H1 (cell line): Measurements from ENCODE around the gene DISC1. TPM values are rescaled to one million over a fixed set of nuclear protein-coding genes. Genes with fewer than 3 reads are reported as not detected.

ENCODE experiments used
- CHD7 ChIP-seq: fragments of 300-600 bp; sonication (generic); IDR thresholded peaks from 2 replicates; pipeline ENCODE4 v1.7.1; 2012; ENCODE audit warnings: low read length, moderate library complexity, mild to moderate bottlenecking, inconsistent platforms; ENCODE audit not compliant: insufficient replicate concordance
- CTBP2 ChIP-seq: IDR thresholded peaks from 2 replicates; pipeline ENCODE4 v1.7.0; 2011; ENCODE audit warnings: borderline replicate concordance, mild to moderate bottlenecking, moderate library complexity, mixed read lengths, low read length; ENCODE audit not compliant: insufficient read depth, insufficient read length
- FOSL1 ChIP-seq: IDR thresholded peaks from 2 replicates; pipeline ENCODE4 v1.6.1; 2011; ENCODE audit warnings: mild to moderate bottlenecking, low read depth, low read length, moderate library complexity; ENCODE audit not compliant: insufficient read depth
- RBBP5 ChIP-seq: IDR thresholded peaks from 2 replicates; pipeline ENCODE4 v1.7.1; 2012; ENCODE audit warnings: low read depth, mild to moderate bottlenecking, inconsistent platforms, low read length, moderate library complexity, borderline replicate concordance
- SIN3A ChIP-seq, 2 experiments: IDR thresholded peaks in 1 of 2; conservative IDR thresholded peaks in 1 of 2; 2 replicates each; pipeline ENCODE4 v1.6.1; 2011 to 2012; ENCODE audit warnings: low read length in 2 of 2, improper control_type of control experiment in 1 of 2, low read depth in 1 of 2, mild to moderate bottlenecking in 1 of 2
- SIRT6 ChIP-seq: IDR thresholded peaks from one replicate; pipeline ENCODE4 v1.7.1; 2012; ENCODE audit warnings: low read length, inconsistent platforms
- SIX5 ChIP-seq: IDR thresholded peaks from 2 replicates; pipeline ENCODE4 v1.6.1; 2011; ENCODE audit warnings: mild to moderate bottlenecking, low read depth, low read length
- SP4 ChIP-seq: IDR thresholded peaks from 2 replicates; pipeline ENCODE4 v1.6.1; 2012; ENCODE audit warnings: low read length, inconsistent platforms
- TCF12 ChIP-seq: IDR thresholded peaks from 2 replicates; pipeline ENCODE4 v1.6.1; 2011; ENCODE audit warnings: low read depth, mild to moderate bottlenecking, low read length
- polyA plus RNA-seq, 7 experiments: library from polyadenylated mRNA; depleted of rRNA in 3 of 7; stranded (reverse) in 5 of 7; unstranded in 2 of 7; fragments of >200 nt in 5 of 7; fragments of 200-250 nt in 2 of 7; gene quantifications; 1 replicate in 5 of 7; 2 replicates in 1 of 7; 4 replicates in 1 of 7; pipeline versions ENCODE4 v1.2.1 to v1.2.3, GENCODE V29; 2011 to 2013; ENCODE audit warnings: missing spikeins in 2 of 7, mixed read lengths in 2 of 7
- total RNA-seq: library from RNA; stranded (reverse); fragmentation: NEBNext Ultra II Directional; extraction: Animal tissue kit (Norgen Biotek cat#: 25700); gene quantifications from 2 replicates; pipeline ENCODE4 v1.2.1, GENCODE V29; 2021

Gene DISC1
- total and polyA plus RNA-seq, 2 of the 8 experiments (the other 6 are each of a cell fraction or from before 2014, with no cell fraction given): 1.1 to 3.5 TPM

DNA sequence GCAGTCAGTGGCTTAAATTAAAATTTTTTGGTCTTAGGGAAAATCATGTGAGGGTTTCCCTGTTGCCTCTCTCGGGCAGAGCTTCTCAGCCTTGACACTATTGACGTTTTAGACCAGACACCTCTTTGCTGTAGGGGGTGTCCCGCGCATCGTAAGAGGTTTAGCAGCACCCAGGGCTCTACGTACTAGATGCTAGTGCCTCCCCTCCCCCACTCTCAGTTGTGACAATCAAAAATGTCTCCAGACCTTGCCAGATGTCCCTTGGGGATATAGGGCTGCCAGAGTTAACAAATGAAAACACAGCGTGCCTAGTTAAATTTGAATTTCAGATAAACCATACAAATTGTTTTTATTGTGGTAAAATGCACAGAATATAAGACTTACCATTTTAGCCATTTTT lies 293.3 kb downstream of the DISC1 start (continued):
- TF ChIP-seq CHD7 (no peak), SP4 (no peak), RBBP5 (no peak), SIN3A (conservative IDR thresholded peaks at IDR 0.05 in 1 of 2, IDR thresholded peaks at IDR 0.05 in 1 of 2; ENCODE audit: low read depth in 1 of 2, low read length in 2 of 2) (no peak), SIX5 (no peak), TCF12 (no peak), FOSL1 (no peak), CTBP2 (no peak), SIRT6 (no peak)
